Upper lobe of right lung (tissue), 1 donor: ENCODE measurements around the gene ATG14. TPM values are rescaled to one million over a fixed set of nuclear protein-coding genes. Genes with fewer than 3 reads are reported as not detected.

Experiments
- ATAC-seq: fragments of 200-7000 bp; cut with Tn5 transposase; one replicate; pipeline ENCODE4 v1.9.1; 2020; ENCODE audit warnings: mild to moderate bottlenecking, moderate library complexity
- DNase-seq: peaks from one replicate; pipeline ENCODE4 v3.0.0-alpha.2; 2020
- H3K27ac ChIP-seq: fragments of 200-600 bp; one replicate; pipeline ENCODE4 v1.8.0; 2022
- H3K27me3 ChIP-seq: fragments of 200-600 bp; one replicate; pipeline ENCODE4 v1.8.0; 2022; ENCODE audit warnings: mild to moderate bottlenecking
- H3K36me3 ChIP-seq: fragments of 200-600 bp; one replicate; pipeline ENCODE4 v1.8.0; 2022
- H3K4me1 ChIP-seq: fragments of 200-600 bp; one replicate; pipeline ENCODE4 v1.8.0; 2022
- H3K4me3 ChIP-seq: fragments of 200-600 bp; one replicate; pipeline ENCODE4 v1.8.0; 2022; ENCODE audit warnings: mild to moderate bottlenecking
- H3K9me3 ChIP-seq: fragments of 200-600 bp; one replicate; pipeline ENCODE4 v1.8.0; 2022
- intact Hi-C: fragments of 100-400 bp; cut with DNase I; formaldehyde crosslinking; loops from one replicate; pipeline ENCODE4 v1.11.0; 2022
- total RNA-seq: library from RNA; stranded (reverse); fragmentation: NEBNext Ultra II Directional; extraction: Animal tissue kit (Norgen Biotek cat#: 25700); gene quantifications from one replicate; pipeline ENCODE4 v1.2.1, GENCODE V29; 2021
- TF ChIP-seq, protein P1 (sequence below): fragments of 200-600 bp; IDR thresholded peaks from one replicate; pipeline ENCODE4 v1.8.0; 2022; ENCODE audit warnings: antibody characterized with exemption
- donor health status: DM: no; HTN: yes; CAD: no; lungs with severe emphysema.

Gene ATG14
- total RNA-seq, 1 donor from 2014 or later = 10.3 TPM

DNA sequence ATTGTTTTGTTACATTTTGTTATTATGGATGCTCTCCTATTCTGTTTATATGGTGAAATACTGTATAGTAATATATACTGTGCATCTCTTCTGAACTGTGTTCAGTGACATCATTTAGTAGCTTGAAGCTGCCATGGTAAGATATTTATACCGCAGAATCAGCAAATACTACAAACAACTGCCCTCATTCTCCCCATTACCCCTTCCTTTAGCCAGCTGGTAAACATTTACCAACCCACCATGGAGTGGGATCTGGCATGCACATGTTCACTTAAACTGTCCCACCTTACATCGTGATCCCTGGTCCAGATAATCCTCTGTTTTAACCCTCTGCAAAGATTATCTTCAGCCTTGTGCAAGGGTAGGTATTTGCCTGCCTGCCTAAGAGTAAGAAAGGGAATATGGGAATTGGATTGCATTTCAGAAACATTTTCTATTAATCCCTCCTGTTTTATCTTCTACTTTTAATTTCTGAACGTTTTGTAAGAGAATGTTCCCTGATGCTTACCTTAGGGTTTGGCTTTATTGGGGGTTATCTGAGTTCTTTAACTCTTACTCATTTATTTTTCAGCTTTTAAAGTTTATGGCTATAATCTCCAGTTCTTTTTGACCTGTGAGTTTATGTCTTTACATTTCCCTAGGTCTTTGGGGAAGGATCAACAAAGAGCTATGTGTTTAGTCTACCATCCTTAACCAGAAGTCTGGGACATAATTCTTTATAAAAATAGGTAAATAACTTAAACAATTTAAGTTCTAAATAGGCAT is 93.9 kb downstream of the ATG14 start:
- intact Hi-C loops = no loop called here
- Histone ChIP-seq H3K36me3 (peaks cover 17% of the 10 kb centered on the region), H3K4me3 (no peak overlapping the region), H3K27me3 (no peaks in the 10 kb centered on the region), H3K9me3 (peaks cover 2% of the 10 kb centered on the region), H3K4me1 (no peaks in the 10 kb centered on the region), H3K27ac (no peak overlapping the region)
- DNase-seq (no peak), ATAC-seq (no peak)
- TF ChIP-seq, protein P1, sequence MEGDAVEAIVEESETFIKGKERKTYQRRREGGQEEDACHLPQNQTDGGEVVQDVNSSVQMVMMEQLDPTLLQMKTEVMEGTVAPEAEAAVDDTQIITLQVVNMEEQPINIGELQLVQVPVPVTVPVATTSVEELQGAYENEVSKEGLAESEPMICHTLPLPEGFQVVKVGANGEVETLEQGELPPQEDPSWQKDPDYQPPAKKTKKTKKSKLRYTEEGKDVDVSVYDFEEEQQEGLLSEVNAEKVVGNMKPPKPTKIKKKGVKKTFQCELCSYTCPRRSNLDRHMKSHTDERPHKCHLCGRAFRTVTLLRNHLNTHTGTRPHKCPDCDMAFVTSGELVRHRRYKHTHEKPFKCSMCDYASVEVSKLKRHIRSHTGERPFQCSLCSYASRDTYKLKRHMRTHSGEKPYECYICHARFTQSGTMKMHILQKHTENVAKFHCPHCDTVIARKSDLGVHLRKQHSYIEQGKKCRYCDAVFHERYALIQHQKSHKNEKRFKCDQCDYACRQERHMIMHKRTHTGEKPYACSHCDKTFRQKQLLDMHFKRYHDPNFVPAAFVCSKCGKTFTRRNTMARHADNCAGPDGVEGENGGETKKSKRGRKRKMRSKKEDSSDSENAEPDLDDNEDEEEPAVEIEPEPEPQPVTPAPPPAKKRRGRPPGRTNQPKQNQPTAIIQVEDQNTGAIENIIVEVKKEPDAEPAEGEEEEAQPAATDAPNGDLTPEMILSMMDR = no peak

DNA sequence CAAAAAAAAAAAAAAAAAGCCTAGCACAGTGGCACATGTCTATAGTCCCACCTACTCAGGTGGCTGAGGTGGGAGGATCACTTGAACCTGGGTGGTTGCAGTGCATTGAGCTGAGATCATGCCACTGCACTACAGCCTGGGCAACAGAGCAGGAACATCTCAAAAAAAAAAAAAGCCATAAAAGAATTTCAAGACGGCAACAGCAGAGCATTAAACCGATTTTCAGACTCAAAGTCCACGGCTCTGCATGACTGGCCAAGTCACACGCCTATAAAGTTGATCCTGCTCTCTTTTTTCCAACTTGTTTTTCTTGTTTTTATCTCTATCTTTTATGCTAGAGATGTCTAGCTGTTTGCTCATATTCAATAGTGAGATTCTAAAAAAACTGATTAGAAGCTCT is 95.1 kb downstream of the ATG14 start:
- peaks cover 10% of the 10 kb centered on the region for H3K9me3 ChIP-seq
- no peak overlapping the region for H3K4me3 ChIP-seq
- H3K4me1 ChIP-seq = no peaks in the 10 kb centered on the region
- H3K27ac ChIP-seq = no peak overlapping the region
- no peaks in the 10 kb centered on the region for H3K27me3 ChIP-seq
- intact Hi-C loops = no loop called here
- DNase-seq (no peak), ATAC-seq (no peak)
- TF ChIP-seq, protein P1 = no peak
- peaks cover 17% of the 10 kb centered on the region for H3K36me3 ChIP-seq

Other genes starting within 250 kb of the ATG14 start
- gene DLGAP5, start 220.2 kb downstream of the ATG14 start, total RNA-seq = 0.52 TPM
- gene FBXO34, start 140.4 kb downstream of the ATG14 start, total RNA-seq = 29.2 TPM
- gene TBPL2, start 28.8 kb upstream of the ATG14 start, total RNA-seq = not detected
- 179 TPM for gene KTN1, start 168.4 kb upstream of the ATG14 start, total RNA-seq